ENCODE measurements around the gene MAPK4.

Gene MAPK4

GRCh38 chr18:50720325-50720674 lies 160.4 kb downstream of the MAPK4 start:
- Mint-ChIP-seq H3K9me3 (peaks cover 7% of the 10 kb centered on the region), H3K4me3 (no peak overlapping the region), H3K4me1 (peaks cover 22% of the 10 kb centered on the region), H3K36me3 (ENCODE audit: low read depth) (peaks cover 41% of the 10 kb centered on the region), H3K27ac (no peak overlapping the region), H3K27me3 (ENCODE audit: low read depth, poor library complexity) (peaks cover 6% of the 10 kb centered on the region)
- no peak for TF ChIP-seq CTCF (IDR thresholded peaks at IDR 0.05)
- DNase-seq: no peak

- Mint-ChIP-seq H3K4me1 (peaks cover 29% of the 10 kb centered on the region), H3K36me3 (ENCODE audit: low read depth) (peaks cover 38% of the 10 kb centered on the region), H3K4me3 (no peak overlapping the region), H3K27ac (no peak overlapping the region), H3K27me3 (ENCODE audit: low read depth, poor library complexity) (peaks cover 1% of the 10 kb centered on the region), H3K9me3 (peaks cover 4% of the 10 kb centered on the region)
- TF ChIP-seq CTCF (IDR thresholded peaks at IDR 0.05): no peak
- DNase-seq: no peak
These were observed 161.1 kb downstream of the MAPK4 start for GRCh38 chr18:50721006-50721405.

- DNase-seq: no peak
- Mint-ChIP-seq H3K27ac (no peak overlapping the region), H3K4me1 (peaks cover 34% of the 10 kb centered on the region), H3K27me3 (ENCODE audit: low read depth, poor library complexity) (no peaks in the 10 kb centered on the region), H3K9me3 (no peaks in the 10 kb centered on the region), H3K4me3 (no peak overlapping the region), H3K36me3 (ENCODE audit: low read depth) (peaks cover 36% of the 10 kb centered on the region)
- no peak for TF ChIP-seq CTCF (IDR thresholded peaks at IDR 0.05)
These were observed 161.7 kb downstream of the MAPK4 start for GRCh38 chr18:50721451-50722120.

GRCh38 chr18:50722311-50722710 lies 162.4 kb downstream of the MAPK4 start:
- H3K4me1 Mint-ChIP-seq: peaks cover 38% of the 10 kb centered on the region
- no peak overlapping the region for H3K27ac Mint-ChIP-seq
- peaks cover 31% of the 10 kb centered on the region for H3K36me3 Mint-ChIP-seq (ENCODE audit: low read depth)
- no peak for TF ChIP-seq CTCF (IDR thresholded peaks at IDR 0.05)
- DNase-seq: no peak
- H3K27me3 Mint-ChIP-seq (ENCODE audit: low read depth, poor library complexity): no peaks in the 10 kb centered on the region
- H3K9me3 Mint-ChIP-seq: no peaks in the 10 kb centered on the region
- H3K4me3 Mint-ChIP-seq: no peak overlapping the region

- DNase-seq: no peak
- peak overlapping the region; percentile 68 for H3K27ac Mint-ChIP-seq
- peaks cover 28% of the 10 kb centered on the region for H3K36me3 Mint-ChIP-seq (ENCODE audit: low read depth)
- no peaks in the 10 kb centered on the region for H3K27me3 Mint-ChIP-seq (ENCODE audit: low read depth, poor library complexity)
- no peak overlapping the region for H3K4me3 Mint-ChIP-seq
- no peak for TF ChIP-seq CTCF (IDR thresholded peaks at IDR 0.05)
- no peaks in the 10 kb centered on the region for H3K9me3 Mint-ChIP-seq
- H3K4me1 Mint-ChIP-seq: peaks cover 38% of the 10 kb centered on the region
These were observed 164.9 kb downstream of the MAPK4 start for GRCh38 chr18:50724751-50725151.

GRCh38 chr18:50726960-50727589 lies 167.2 kb downstream of the MAPK4 start:
- no peaks in the 10 kb centered on the region for H3K27me3 Mint-ChIP-seq (ENCODE audit: low read depth, poor library complexity)
- H3K4me3 Mint-ChIP-seq: no peak overlapping the region
- H3K27ac Mint-ChIP-seq: no peak overlapping the region
- no peak for TF ChIP-seq CTCF (IDR thresholded peaks at IDR 0.05)
- H3K4me1 Mint-ChIP-seq: peaks cover 38% of the 10 kb centered on the region
- peaks cover 28% of the 10 kb centered on the region for H3K36me3 Mint-ChIP-seq (ENCODE audit: low read depth)
- DNase-seq: no peak
- no peaks in the 10 kb centered on the region for H3K9me3 Mint-ChIP-seq
